ENCODE data around the gene VASP.
"Not testable (repeated sequence)": the region's sequence is repeated elsewhere in the genome, so short reads cannot be mapped to it uniquely, and the experiment has no call there.

VASP gene

GRCh38 chr19:45495178-45495577 lies 12.1 kb upstream of the VASP start:
- in situ Hi-C loops (cut with HindIII; ENCODE audit: low sequenced_read_pairs) = no loop called here

GRCh38 chr19:45496349-45496953 lies 10.8 kb upstream of the VASP start:
- in situ Hi-C loops (cut with HindIII; ENCODE audit: low sequenced_read_pairs) = no loop called here

GRCh38 chr19:45497791-45498190 lies 9.5 kb upstream of the VASP start:
- in situ Hi-C loops (cut with HindIII; ENCODE audit: low sequenced_read_pairs) = no loop called here

GRCh38 chr19:45498411-45499195 lies 8.7 kb upstream of the VASP start, which contains the start of gene PPM1N:
PPM1N (plus strand) TSS chr19:45498443; CDS start chr19:45498473, 30 bp downstream.
- in situ Hi-C loops (cut with HindIII; ENCODE audit: low sequenced_read_pairs) = no loop called here

- in situ Hi-C loops (cut with HindIII; ENCODE audit: low sequenced_read_pairs) = no loop called here
Measured at GRCh38 chr19:45499196-45500180, 7.8 kb upstream of the VASP start.

GRCh38 chr19:45500918-45501729 lies 6.2 kb upstream of the VASP start:
- in situ Hi-C loops (cut with HindIII; ENCODE audit: low sequenced_read_pairs) = no loop called here

- in situ Hi-C loops (cut with HindIII; ENCODE audit: low sequenced_read_pairs) = no loop called here
Measured at GRCh38 chr19:45501730-45502014, 5.6 kb upstream of the VASP start.

GRCh38 chr19:45502111-45502510 lies 5.2 kb upstream of the VASP start:
- in situ Hi-C loops (cut with HindIII; ENCODE audit: low sequenced_read_pairs) = no loop called here

GRCh38 chr19:45503909-45504308 lies 3.4 kb upstream of the VASP start:
- in situ Hi-C loops (cut with HindIII; ENCODE audit: low sequenced_read_pairs) = no loop called here

- in situ Hi-C loops (cut with HindIII; ENCODE audit: low sequenced_read_pairs) = loop anchor here (5.0 kb wide), 2 partner anchors 38 to 52 kb away; partner anchors contain the start of gene FOSB
Measured at GRCh38 chr19:45505151-45505995, 1.9 kb upstream of the VASP start.

- in situ Hi-C loops (cut with HindIII; ENCODE audit: low sequenced_read_pairs) = loop anchor here (5.0 kb wide), 2 partner anchors 39 to 51 kb away; partner anchors contain the start of gene FOSB
Measured at GRCh38 chr19:45505996-45506245, 1.4 kb upstream of the VASP start.

- in situ Hi-C loops (cut with HindIII; ENCODE audit: low sequenced_read_pairs) = loop anchor here (5.0 kb wide), 2 partner anchors 39 to 51 kb away; partner anchors contain the start of gene FOSB
Measured at GRCh38 chr19:45506246-45506988, 862 bp upstream of the VASP start.

GRCh38 chr19:45507872-45508416 lies 665 bp downstream of the VASP start:
- in situ Hi-C loops (cut with HindIII; ENCODE audit: low sequenced_read_pairs) = loop anchor here (5.0 kb wide), 2 partner anchors 41 to 49 kb away; partner anchors contain the start of gene FOSB

GRCh38 chr19:45508417-45508860 lies 1.2 kb downstream of the VASP start:
- in situ Hi-C loops (cut with HindIII; ENCODE audit: low sequenced_read_pairs) = loop anchor here (5.0 kb wide), 2 partner anchors 41 to 49 kb away; partner anchors contain the start of gene FOSB

GRCh38 chr19:45508861-45509691 lies 1.8 kb downstream of the VASP start:
- in situ Hi-C loops (cut with HindIII; ENCODE audit: low sequenced_read_pairs) = loop anchor here (5.0 kb wide), 2 partner anchors 42 to 48 kb away; partner anchors contain the start of gene FOSB

- in situ Hi-C loops (cut with HindIII; ENCODE audit: low sequenced_read_pairs) = loop anchor here (5.0 kb wide), 2 partner anchors 42 to 48 kb away; partner anchors contain the start of gene FOSB
Measured at GRCh38 chr19:45509692-45510015, 2.4 kb downstream of the VASP start.

- in situ Hi-C loops (cut with HindIII; ENCODE audit: low sequenced_read_pairs) = not testable (repeated sequence)
Measured at GRCh38 chr19:45510352-45510751, 3.1 kb downstream of the VASP start.

GRCh38 chr19:45511074-45511473 lies 3.8 kb downstream of the VASP start:
- in situ Hi-C loops (cut with HindIII; ENCODE audit: low sequenced_read_pairs) = no loop called here

Data from endothelial cell of hepatic sinusoid (primary cell).